K562 (cell line): Measurements from ENCODE around the gene C11orf98. TPM values are rescaled to one million over a fixed set of nuclear protein-coding genes. Genes with fewer than 3 reads are reported as not detected.
A peak's percentile ranks its signal among the peaks of the same experiment; 100 is the strongest.

Experiments used
- BCOR ChIP-seq: fragments of 450-650 bp; IDR thresholded peaks from 2 replicates; pipeline ENCODE4 v1.6.1; 2016
- CREBBP ChIP-seq: IDR thresholded peaks from one replicate; pipeline ENCODE4 v1.6.1; 2012; ENCODE audit warnings: low read depth, mild to moderate bottlenecking, control low read depth, inconsistent platforms, low read length
- CTBP1 ChIP-seq: fragments of 450-650 bp; IDR thresholded peaks from 2 replicates; pipeline ENCODE4 v1.6.1; 2016; ENCODE audit warnings: borderline replicate concordance
- HDAC8 ChIP-seq: fragments of 450-650 bp; IDR thresholded peaks from 2 replicates; pipeline ENCODE4 v1.6.1; 2016; ENCODE audit warnings: mild to moderate bottlenecking, missing genetic modification characterization, moderate library complexity, missing compliant biosample characterization
- HDGF ChIP-seq: fragments of 450-650 bp; IDR thresholded peaks from 2 replicates; pipeline ENCODE4 v1.6.1; 2016
- HMGN3 ChIP-seq: IDR thresholded peaks from 2 replicates; pipeline ENCODE4 v1.6.1; 2011; ENCODE audit warnings: borderline replicate concordance, low read depth, mild to moderate bottlenecking, mixed read lengths, low read length; ENCODE audit not compliant: insufficient read length; ENCODE audit errors: extremely low read depth
- KLF6 ChIP-seq: fragments of 250-450 bp; sonication (Bioruptor Pico); IDR thresholded peaks from 2 replicates; pipeline ENCODE4 v1.4.0; 2020; ENCODE audit warnings: mild to moderate bottlenecking, moderate library complexity, borderline replicate concordance
- MITF ChIP-seq: IDR thresholded peaks from 2 replicates; pipeline ENCODE4 v1.6.1; 2014; ENCODE audit warnings: antibody characterized with exemption
- POLR2AphosphoS5 ChIP-seq: IDR thresholded peaks from 2 replicates; pipeline ENCODE4 v1.6.1; 2011; ENCODE audit warnings: mild to moderate bottlenecking, low read depth, low read length, moderate library complexity; ENCODE audit not compliant: control insufficient read depth, insufficient read depth
- PREB ChIP-seq: sonication (generic); formaldehyde crosslinking; IDR thresholded peaks from 2 replicates; pipeline ENCODE4 v1.8.1; 2023; ENCODE audit warnings: mild to moderate bottlenecking, missing genetic modification reagents
- PYGO2 ChIP-seq: fragments of 450-650 bp; IDR thresholded peaks from 2 replicates; pipeline ENCODE4 v1.6.1; 2016; ENCODE audit warnings: mild to moderate bottlenecking, missing genetic modification characterization, moderate library complexity, missing compliant biosample characterization
- REST ChIP-seq, 2 experiments: fragments of 450-650 bp; formaldehyde crosslinking in 1 of 2; IDR thresholded peaks; 2 replicates each; pipeline versions ENCODE4 v1.4.0 to v1.6.1; 2014 to 2020; ENCODE audit warnings: mild to moderate bottlenecking in 2 of 2, borderline replicate concordance in 1 of 2, low read depth in 1 of 2
- SREBF2 ChIP-seq: sonication (generic); formaldehyde crosslinking; IDR thresholded peaks from 2 replicates; pipeline ENCODE4 v1.4.0; 2020; ENCODE audit warnings: mild to moderate bottlenecking, missing genetic modification reagents
- ZNF445 ChIP-seq: fragments of 250-450 bp; sonication (Bioruptor Pico); IDR thresholded peaks from 2 replicates; pipeline ENCODE4 v1.4.0; 2020; ENCODE audit warnings: low read depth, mild to moderate bottlenecking, moderate library complexity
- polyA plus RNA-seq, 8 experiments: library from polyadenylated mRNA; depleted of rRNA in 4 of 8; stranded (reverse) in 5 of 8; unstranded in 3 of 8; fragments of >200 nt; fragmentation: Nextera tagmentation in 2 of 8; fragmentation: Illumina TruSeq in 1 of 8; extraction: Ambion mirVana in 2 of 8; extraction: Trizol in 1 of 8; gene quantifications; 2 replicates each; pipeline versions ENCODE4 v1.2.1 to v1.2.3, GENCODE V29; 2011 to 2014; ENCODE audit warnings: inconsistent platforms in 1 of 8, missing spikeins in 1 of 8
- total RNA-seq, 7 experiments: library from RNA; depleted of rRNA in 6 of 7; stranded (reverse); fragments of >200 nt in 6 of 7; fragmentation: Illumina TruSeq in 2 of 7; extraction: Trizol in 2 of 7; gene quantifications; 2 replicates each; pipeline versions ENCODE4 v1.2.1 to v1.2.3, GENCODE V29; 2011 to 2021; ENCODE audit warnings: low replicate concordance in 1 of 7
- TF ChIP-seq, protein P1 (sequence below): fragments of 250-450 bp; sonication (Bioruptor Pico); IDR thresholded peaks from 2 replicates; pipeline ENCODE4 v1.5.1; 2021; ENCODE audit warnings: mild to moderate bottlenecking

C11orf98 gene
- total and polyA plus RNA-seq, 9 of the 15 experiments (the other 6 are each of a cell fraction or from before 2014, with no cell fraction given), result 103 to 352 (median 218) TPM

DNA sequence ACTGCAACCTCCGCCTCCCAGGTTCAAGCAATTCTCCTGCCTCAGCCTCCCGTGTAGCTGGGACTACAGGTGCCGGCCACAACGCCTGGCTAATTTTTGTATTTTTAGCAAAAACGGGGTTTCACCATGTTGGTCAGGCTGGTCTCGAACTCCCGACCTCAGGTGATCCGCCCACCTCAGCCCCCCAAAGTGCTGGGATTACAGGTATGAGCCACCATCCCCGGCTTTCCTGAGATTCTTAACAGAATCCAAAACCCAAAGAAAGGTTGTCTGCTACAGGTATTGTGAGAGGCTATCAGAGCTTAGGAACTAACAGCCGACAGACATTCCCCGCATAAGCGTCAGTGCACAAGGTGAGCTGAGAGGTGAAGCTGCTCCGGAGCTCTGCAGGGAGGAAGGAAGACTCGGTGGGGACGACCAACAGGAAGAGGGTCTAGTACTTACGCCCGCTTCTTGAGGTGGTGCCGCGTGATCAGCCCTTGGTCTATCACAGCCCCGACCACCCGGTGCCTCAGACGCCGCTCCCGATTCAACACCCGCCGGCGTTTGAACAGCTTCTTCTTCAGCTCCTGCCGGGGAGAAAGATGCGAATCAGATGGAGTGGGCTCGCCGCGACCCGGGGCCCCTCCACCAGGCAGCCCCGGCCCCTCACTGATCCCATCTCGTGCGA, 470 bp downstream of the C11orf98 start (continued):
- TF ChIP-seq SREBF2 (CRISPR knock-in tag), result no peak
- TF ChIP-seq HDAC8 (tag), result no peak
- TF ChIP-seq PYGO2, result no peak
- TF ChIP-seq, protein P1, sequence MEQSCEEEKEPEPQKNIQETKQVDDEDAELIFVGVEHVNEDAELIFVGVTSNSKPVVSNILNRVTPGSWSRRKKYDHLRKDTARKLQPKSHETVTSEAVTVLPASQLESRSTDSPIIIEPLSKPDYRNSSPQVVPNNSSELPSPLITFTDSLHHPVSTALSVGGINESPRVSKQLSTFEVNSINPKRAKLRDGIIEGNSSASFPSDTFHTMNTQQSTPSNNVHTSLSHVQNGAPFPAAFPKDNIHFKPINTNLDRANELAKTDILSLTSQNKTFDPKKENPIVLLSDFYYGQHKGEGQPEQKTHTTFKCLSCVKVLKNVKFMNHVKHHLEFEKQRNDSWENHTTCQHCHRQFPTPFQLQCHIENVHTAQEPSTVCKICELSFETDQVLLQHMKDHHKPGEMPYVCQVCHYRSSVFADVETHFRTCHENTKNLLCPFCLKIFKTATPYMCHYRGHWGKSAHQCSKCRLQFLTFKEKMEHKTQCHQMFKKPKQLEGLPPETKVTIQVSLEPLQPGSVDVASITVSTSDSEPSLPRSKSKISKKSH, result no peak
- 0 out of 2 replicates have a peak, but pooled peaks have one; percentile 37 for TF ChIP-seq MITF
- no peak for TF ChIP-seq POLR2AphosphoS5
- TF ChIP-seq HMGN3, result no peak
- TF ChIP-seq CTBP1, result no peak
- no peak for TF ChIP-seq REST (IDR thresholded peaks at IDR 0.05; ENCODE audit: borderline replicate concordance)
- TF ChIP-seq REST (CRISPR knock-in tag; IDR thresholded peaks at IDR 0.05; ENCODE audit: low read depth), result peak; percentile 10; the same call in 1 of the 2 replicates
- no peak for TF ChIP-seq ZNF445
- TF ChIP-seq CREBBP, result no peak
- TF ChIP-seq PREB (CRISPR knock-in tag), result no peak
- no peak for TF ChIP-seq KLF6 (CRISPR knock-in tag)
- TF ChIP-seq HDGF, result 0 out of 2 replicates have a peak, but pooled peaks have one; percentile 46
- peak; percentile 43 for TF ChIP-seq BCOR
